H9 (cell line): ENCODE results near the gene ASB10. TPM values are rescaled to one million over a fixed set of nuclear protein-coding genes. Genes with fewer than 3 reads are reported as not detected.

ENCODE experiments used
- DNase-seq: peaks from one replicate; pipeline ENCODE4 v3.0.0-alpha.2; 2017
- H2AFZ ChIP-seq: one replicate; pipeline ENCODE4 v1.6.1; 2013; ENCODE audit warnings: mild to moderate bottlenecking, low read length, control low read depth, moderate library complexity
- H2AK5ac ChIP-seq: 2 replicates; pipeline ENCODE4 v1.6.1; 2013; ENCODE audit warnings: low read length, control low read depth, mixed read lengths; ENCODE audit not compliant: insufficient read length
- H2BK120ac ChIP-seq: one replicate; pipeline ENCODE4 v1.6.1; 2013; ENCODE audit warnings: low read depth, mild to moderate bottlenecking, low read length, control low read depth, inconsistent platforms; ENCODE audit not compliant: poor library complexity, severe bottlenecking
- H2BK12ac ChIP-seq: 2 replicates; pipeline ENCODE4 v1.6.1; 2013; ENCODE audit warnings: low read length, control low read depth, mixed read lengths, low read depth; ENCODE audit not compliant: insufficient read length
- H2BK15ac ChIP-seq: 2 replicates; pipeline ENCODE4 v1.6.1; 2013; ENCODE audit warnings: low read depth, low read length, control low read depth
- H2BK20ac ChIP-seq: one replicate; pipeline ENCODE4 v1.6.1; 2013; ENCODE audit warnings: low read depth, mild to moderate bottlenecking, low read length, control low read depth, inconsistent platforms; ENCODE audit not compliant: poor library complexity, severe bottlenecking
- H2BK5ac ChIP-seq: 2 replicates; pipeline ENCODE4 v1.6.1; 2013; ENCODE audit warnings: low read length, control low read depth, mixed read lengths; ENCODE audit not compliant: insufficient read length
- H3K14ac ChIP-seq: 2 replicates; pipeline ENCODE4 v1.6.1; 2013; ENCODE audit warnings: low read length, control low read depth; ENCODE audit not compliant: insufficient read depth
- H3K18ac ChIP-seq: 2 replicates; pipeline ENCODE4 v1.6.1; 2013; ENCODE audit warnings: low read depth, mild to moderate bottlenecking, mixed read lengths, low read length, control low read depth; ENCODE audit not compliant: insufficient read length
- H3K23ac ChIP-seq: 2 replicates; pipeline ENCODE4 v1.6.1; 2013; ENCODE audit warnings: low read length, control low read depth, mixed read lengths, low read depth; ENCODE audit not compliant: insufficient read length
- H3K23me2 ChIP-seq: 2 replicates; pipeline ENCODE4 v1.6.1; 2013; ENCODE audit warnings: low read depth, mild to moderate bottlenecking, mixed read lengths, low read length, control low read depth; ENCODE audit not compliant: insufficient read length, poor library complexity, severe bottlenecking
- H3K27ac ChIP-seq: 2 replicates; pipeline ENCODE4 v1.5.1; 2013; ENCODE audit warnings: low read length, control low read depth, mixed read lengths, low read depth; ENCODE audit not compliant: insufficient read length
- H3K27me3 ChIP-seq: 2 replicates; pipeline ENCODE4 v1.6.1; 2013; ENCODE audit warnings: low read length, control low read depth, inconsistent platforms; ENCODE audit not compliant: insufficient read depth
- H3K4ac ChIP-seq: 2 replicates; pipeline ENCODE4 v1.6.1; 2013; ENCODE audit warnings: low read depth, mild to moderate bottlenecking, control low read depth, inconsistent platforms, low read length, moderate library complexity
- H3K4me1 ChIP-seq: 2 replicates; pipeline ENCODE4 v1.6.1; 2013; ENCODE audit warnings: low read length, control low read depth, inconsistent platforms; ENCODE audit not compliant: insufficient read depth
- H3K4me2 ChIP-seq: 2 replicates; pipeline ENCODE4 v1.6.1; 2013; ENCODE audit warnings: low read length, control low read depth, mixed read lengths; ENCODE audit not compliant: insufficient read length, insufficient read depth
- H3K56ac ChIP-seq: 2 replicates; pipeline ENCODE4 v1.6.1; 2013; ENCODE audit warnings: low read depth, mild to moderate bottlenecking, mixed read lengths, low read length, control low read depth; ENCODE audit not compliant: insufficient read length
- H3K79me1 ChIP-seq: 2 replicates; pipeline ENCODE4 v1.6.1; 2013; ENCODE audit warnings: low read depth, mild to moderate bottlenecking, moderate library complexity, low read length, control low read depth, inconsistent platforms; ENCODE audit not compliant: insufficient read depth, poor library complexity, severe bottlenecking
- H3K79me2 ChIP-seq: 2 replicates; pipeline ENCODE4 v1.6.1; 2013; ENCODE audit warnings: low read length, control low read depth, inconsistent platforms; ENCODE audit not compliant: insufficient read depth
- H3K9ac ChIP-seq: 2 replicates; pipeline ENCODE4 v1.6.1; 2013; ENCODE audit warnings: low read length, control low read depth, mixed read lengths; ENCODE audit not compliant: insufficient read length; ENCODE audit errors: extremely low read depth
- H3K9me3 ChIP-seq: one replicate; pipeline ENCODE4 v1.6.1; 2013; ENCODE audit warnings: low read depth, low read length, inconsistent platforms; ENCODE audit not compliant: control insufficient read depth
- H3T11ph ChIP-seq: one replicate; pipeline ENCODE4 v1.6.1; 2013; ENCODE audit warnings: mild to moderate bottlenecking, low read length, control low read depth, inconsistent platforms
- H4K20me1 ChIP-seq: one replicate; pipeline ENCODE4 v1.6.1; 2013; ENCODE audit not compliant: control insufficient read depth, insufficient read length, insufficient read depth
- H4K5ac ChIP-seq: 2 replicates; pipeline ENCODE4 v1.6.1; 2013; ENCODE audit warnings: low read depth, mild to moderate bottlenecking, mixed read lengths, low read length, control low read depth; ENCODE audit not compliant: insufficient read length
- H4K8ac ChIP-seq: replicated peaks from 2 replicates; pipeline ENCODE4 v1.6.1; 2013; ENCODE audit warnings: low read length, control low read depth, mixed read lengths, low read depth; ENCODE audit not compliant: insufficient read length
- H4K91ac ChIP-seq: 2 replicates; pipeline ENCODE4 v1.6.1; 2013; ENCODE audit warnings: low read depth, mild to moderate bottlenecking, moderate library complexity, mixed read lengths, low read length, control low read depth; ENCODE audit not compliant: insufficient read length
- H3K27ac Mint-ChIP-seq, 3 experiments: 2 replicates in 2 of 3; 3 replicates in 1 of 3; pipeline ENCODE4 v1.8.0; 2020 to 2021; ENCODE audit warnings: mixed read lengths in 3 of 3, mild to moderate bottlenecking in 1 of 3, moderate library complexity in 1 of 3
- H3K27me3 Mint-ChIP-seq: 2 replicates; pipeline ENCODE4 v1.8.0; 2021; ENCODE audit warnings: low read depth, mild to moderate bottlenecking, moderate library complexity, mixed read lengths
- H3K36me3 Mint-ChIP-seq, 3 experiments: 2 replicates in 2 of 3; 3 replicates in 1 of 3; pipeline ENCODE4 v1.8.0; 2020 to 2021; ENCODE audit warnings: low read depth in 3 of 3, mixed read lengths in 3 of 3; ENCODE audit not compliant: insufficient read depth in 1 of 3
- H3K4me1 Mint-ChIP-seq, 2 experiments: 2 replicates each; pipeline ENCODE4 v1.8.0; 2020; ENCODE audit warnings: mixed read lengths in 2 of 2
- H3K4me3 Mint-ChIP-seq, 2 experiments: 2 replicates in 1 of 2; 3 replicates in 1 of 2; pipeline ENCODE4 v1.8.0; 2020 to 2021; ENCODE audit warnings: mild to moderate bottlenecking in 2 of 2, mixed read lengths in 2 of 2, moderate library complexity in 1 of 2
- H3K9me3 Mint-ChIP-seq, 2 experiments: 2 replicates in 1 of 2; 3 replicates in 1 of 2; pipeline ENCODE4 v1.8.0; 2020; ENCODE audit warnings: mild to moderate bottlenecking in 2 of 2, mixed read lengths in 2 of 2, moderate library complexity in 1 of 2
- WGBS: extraction: QIAGEN DNeasy Blood & Tissue Kit; methylation state at CpG from one replicate; pipeline ENCODE4 v1.1.7; 2013; ENCODE audit warnings: missing lambda C conversion rate, low lambda C conversion rate, mixed read lengths; ENCODE audit not compliant: insufficient read length; ENCODE audit errors: extremely low coverage; 5-methylcytosine and 5-hydroxymethylcytosine counted together
- total RNA-seq: library from RNA; stranded (reverse); gene quantifications from 2 replicates; pipeline ENCODE4 v1.2.1, GENCODE V29; 2021
- TF ChIP-seq, protein P1 (sequence below): fragments of 200-600 bp; sonication (generic); conservative IDR thresholded peaks from 3 replicates; pipeline ENCODE4 v1.8.0; 2021; ENCODE audit warnings: antibody characterized with exemption, mild to moderate bottlenecking

ASB10 gene
- total RNA-seq, 1 experiment from 2014 or later: not detected

- TF ChIP-seq, protein P1, sequence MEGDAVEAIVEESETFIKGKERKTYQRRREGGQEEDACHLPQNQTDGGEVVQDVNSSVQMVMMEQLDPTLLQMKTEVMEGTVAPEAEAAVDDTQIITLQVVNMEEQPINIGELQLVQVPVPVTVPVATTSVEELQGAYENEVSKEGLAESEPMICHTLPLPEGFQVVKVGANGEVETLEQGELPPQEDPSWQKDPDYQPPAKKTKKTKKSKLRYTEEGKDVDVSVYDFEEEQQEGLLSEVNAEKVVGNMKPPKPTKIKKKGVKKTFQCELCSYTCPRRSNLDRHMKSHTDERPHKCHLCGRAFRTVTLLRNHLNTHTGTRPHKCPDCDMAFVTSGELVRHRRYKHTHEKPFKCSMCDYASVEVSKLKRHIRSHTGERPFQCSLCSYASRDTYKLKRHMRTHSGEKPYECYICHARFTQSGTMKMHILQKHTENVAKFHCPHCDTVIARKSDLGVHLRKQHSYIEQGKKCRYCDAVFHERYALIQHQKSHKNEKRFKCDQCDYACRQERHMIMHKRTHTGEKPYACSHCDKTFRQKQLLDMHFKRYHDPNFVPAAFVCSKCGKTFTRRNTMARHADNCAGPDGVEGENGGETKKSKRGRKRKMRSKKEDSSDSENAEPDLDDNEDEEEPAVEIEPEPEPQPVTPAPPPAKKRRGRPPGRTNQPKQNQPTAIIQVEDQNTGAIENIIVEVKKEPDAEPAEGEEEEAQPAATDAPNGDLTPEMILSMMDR: peak; percentile 97
- H2BK5ac ChIP-seq: no peak overlapping the region
- no peak overlapping the region for H2AFZ ChIP-seq
- H2BK12ac ChIP-seq: no peak overlapping the region
- peaks cover 8 to 17% of the 10 kb centered on the region in 2 experiments; a peak in 3 of 4 replicates for H3K4me1 Mint-ChIP-seq
- 100% methylated on average over 2 of the region's 52 CpGs for WGBS
- H2BK20ac ChIP-seq: no peak overlapping the region
- no peak overlapping the region for H4K91ac ChIP-seq
- no peak overlapping the region for H3K56ac ChIP-seq
- H3K9ac ChIP-seq: no peak overlapping the region
- H2AK5ac ChIP-seq: no peak overlapping the region
- no peak overlapping the region for H4K8ac ChIP-seq
- no peak overlapping the region for H2BK120ac ChIP-seq
- no peak overlapping the region for H3K4ac ChIP-seq
- peaks cover 44% of the 10 kb centered on the region for H3K27me3 ChIP-seq
- H4K20me1 ChIP-seq: no peaks in the 10 kb centered on the region
- peaks cover 10 to 13% of the 10 kb centered on the region in 2 experiments for H3K9me3 Mint-ChIP-seq
- H4K5ac ChIP-seq: no peak overlapping the region
- H3K36me3 Mint-ChIP-seq: no peaks in the 10 kb centered on the region; a peak in 2 of 7 replicates
- no peak overlapping the region for H3K23ac ChIP-seq
- no peak overlapping the region for H3K27ac Mint-ChIP-seq
- no peak overlapping the region for H3K18ac ChIP-seq
- peak overlapping the region; percentile 25 for H3K4me2 ChIP-seq
- H3K9me3 ChIP-seq: no peaks in the 10 kb centered on the region
- H2BK15ac ChIP-seq: no peak overlapping the region
- H3K4me1 ChIP-seq: no peaks in the 10 kb centered on the region
- peak; percentile 78 for DNase-seq
- H3K27me3 Mint-ChIP-seq: peaks cover 52% of the 10 kb centered on the region
- H3K23me2 ChIP-seq: peaks cover 10% of the 10 kb centered on the region
- H3K27ac ChIP-seq: no peak overlapping the region
- H3K79me2 ChIP-seq: no peaks in the 10 kb centered on the region
- H3K79me1 ChIP-seq: no peaks in the 10 kb centered on the region
- peak overlapping the region; percentile 43 to 80 for H3K4me3 Mint-ChIP-seq
- H3K14ac ChIP-seq: no peak overlapping the region
- H3T11ph ChIP-seq: no peak overlapping the region
These were observed 18.9 kb downstream of the ASB10 start for GRCh38 chr7:151168003-151168786.
